Cardiac muscle cell (in vitro differentiated cells and primary cell): ENCODE results near the gene GRK5. TPM values are rescaled to one million over a fixed set of nuclear protein-coding genes. Genes with fewer than 3 reads are reported as not detected.
A peak's percentile ranks its signal among the peaks of the same experiment; 100 is the strongest.

Source experiments
- DNase-seq, 2 donors: peaks; one replicate each; pipeline versions ENCODE4 v3.0.0 to v3.0.0-alpha.2; 2010 to 2017; ENCODE audit warnings: low read depth in 1 of 2, low spot score in 1 of 2
- H3K27ac ChIP-seq: fragments of 200-600 bp; sonication (generic); 2 replicates; pipeline ENCODE4 v1.5.1; 2016
- H3K27me3 ChIP-seq: fragments of 200-600 bp; sonication (generic); 2 replicates; pipeline ENCODE4 v1.6.0; 2016; ENCODE audit warnings: control low read depth
- H3K36me3 ChIP-seq: fragments of 200-600 bp; sonication (generic); 2 replicates; pipeline ENCODE4 v1.5.1; 2016; ENCODE audit warnings: control low read depth
- H3K4me1 ChIP-seq: fragments of 200-600 bp; sonication (generic); 2 replicates; pipeline ENCODE4 v1.8.1; 2017; ENCODE audit warnings: low read depth, mild to moderate bottlenecking, mixed run types
- H3K4me3 ChIP-seq: fragments of 200-600 bp; sonication (generic); 2 replicates; pipeline ENCODE4 v1.5.1; 2016; ENCODE audit warnings: mild to moderate bottlenecking
- H3K9me3 ChIP-seq: fragments of 200-600 bp; sonication (generic); 2 replicates; pipeline ENCODE4 v1.5.1; 2017; ENCODE audit warnings: low read depth, mild to moderate bottlenecking, control low read depth
- polyA plus RNA-seq: library from polyadenylated mRNA; unstranded; fragments of >200 nt; fragmentation: Nextera tagmentation; extraction: Ambion mirVana; gene quantifications from 2 replicates; pipeline ENCODE4 v1.2.1, GENCODE V29; 2016
- total RNA-seq: library from RNA; depleted of rRNA; stranded (reverse); fragments of >200 nt; gene quantifications from 2 replicates; pipeline ENCODE4 v1.2.3, GENCODE V29; 2016
- TF ChIP-seq, protein P1 (sequence below): IDR thresholded peaks from 2 replicates; pipeline ENCODE4 v1.5.1; 2012; ENCODE audit warnings: low read depth, mild to moderate bottlenecking, low read length

Gene GRK5
- total and polyA plus RNA-seq, 2 experiments from 2014 or later = 3.5 to 18.3 TPM

GRCh38 chr10:119443970-119444660, 236.7 kb downstream of the GRK5 start:
- DNase-seq = no peak
- Histone ChIP-seq H3K4me1 (no peaks in the 10 kb centered on the region), H3K9me3 (no peaks in the 10 kb centered on the region), H3K36me3 (no peaks in the 10 kb centered on the region), H3K4me3 (no peak overlapping the region), H3K27me3 (no peaks in the 10 kb centered on the region), H3K27ac (no peak overlapping the region)
- TF ChIP-seq, protein P1, sequence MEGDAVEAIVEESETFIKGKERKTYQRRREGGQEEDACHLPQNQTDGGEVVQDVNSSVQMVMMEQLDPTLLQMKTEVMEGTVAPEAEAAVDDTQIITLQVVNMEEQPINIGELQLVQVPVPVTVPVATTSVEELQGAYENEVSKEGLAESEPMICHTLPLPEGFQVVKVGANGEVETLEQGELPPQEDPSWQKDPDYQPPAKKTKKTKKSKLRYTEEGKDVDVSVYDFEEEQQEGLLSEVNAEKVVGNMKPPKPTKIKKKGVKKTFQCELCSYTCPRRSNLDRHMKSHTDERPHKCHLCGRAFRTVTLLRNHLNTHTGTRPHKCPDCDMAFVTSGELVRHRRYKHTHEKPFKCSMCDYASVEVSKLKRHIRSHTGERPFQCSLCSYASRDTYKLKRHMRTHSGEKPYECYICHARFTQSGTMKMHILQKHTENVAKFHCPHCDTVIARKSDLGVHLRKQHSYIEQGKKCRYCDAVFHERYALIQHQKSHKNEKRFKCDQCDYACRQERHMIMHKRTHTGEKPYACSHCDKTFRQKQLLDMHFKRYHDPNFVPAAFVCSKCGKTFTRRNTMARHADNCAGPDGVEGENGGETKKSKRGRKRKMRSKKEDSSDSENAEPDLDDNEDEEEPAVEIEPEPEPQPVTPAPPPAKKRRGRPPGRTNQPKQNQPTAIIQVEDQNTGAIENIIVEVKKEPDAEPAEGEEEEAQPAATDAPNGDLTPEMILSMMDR = no peak

GRCh38 chr10:119444866-119445265, 237.5 kb downstream of the GRK5 start:
- Histone ChIP-seq H3K27me3 (no peaks in the 10 kb centered on the region), H3K27ac (no peak overlapping the region), H3K4me3 (no peak overlapping the region), H3K4me1 (no peaks in the 10 kb centered on the region), H3K9me3 (no peaks in the 10 kb centered on the region), H3K36me3 (no peaks in the 10 kb centered on the region)
- TF ChIP-seq, protein P1 = no peak
- DNase-seq = no peak

- no peak overlapping the region for H3K27ac ChIP-seq
- no peaks in the 10 kb centered on the region for H3K9me3 ChIP-seq
- no peak overlapping the region for H3K4me3 ChIP-seq
- DNase-seq = peak; percentile 82 to 86
- no peaks in the 10 kb centered on the region for H3K27me3 ChIP-seq
- no peaks in the 10 kb centered on the region for H3K4me1 ChIP-seq
- no peaks in the 10 kb centered on the region for H3K36me3 ChIP-seq
- TF ChIP-seq, protein P1 = peak; percentile 94
Observed at GRCh38 chr10:119445311-119445934, 238.1 kb downstream of the GRK5 start.

GRCh38 chr10:119445935-119446317, 238.6 kb downstream of the GRK5 start:
- DNase-seq = no peak
- H3K4me1 ChIP-seq = no peaks in the 10 kb centered on the region

GRCh38 chr10:119446441-119447277, 239.3 kb downstream of the GRK5 start:
- Histone ChIP-seq H3K4me1 (no peaks in the 10 kb centered on the region), H3K36me3 (no peaks in the 10 kb centered on the region)

More at GRCh38 chr10:119445935-119446317, 238.6 kb downstream of the GRK5 start:
- no peaks in the 10 kb centered on the region for H3K9me3 ChIP-seq
- H3K36me3 ChIP-seq = no peaks in the 10 kb centered on the region
- no peak overlapping the region for H3K27ac ChIP-seq
- no peaks in the 10 kb centered on the region for H3K27me3 ChIP-seq
- TF ChIP-seq, protein P1 = no peak
- no peak overlapping the region for H3K4me3 ChIP-seq

More at GRCh38 chr10:119446441-119447277, 239.3 kb downstream of the GRK5 start:
- TF ChIP-seq, protein P1 = no peak
- DNase-seq = no peak
- Histone ChIP-seq H3K4me3 (no peak overlapping the region), H3K9me3 (no peaks in the 10 kb centered on the region), H3K27ac (no peak overlapping the region), H3K27me3 (no peaks in the 10 kb centered on the region)
